HFF-Myc (cell line): ENCODE measurements around the gene DRAM1.

ENCODE experiments used
- DNase-seq: peaks from one replicate; pipeline ENCODE4 v3.0.0-alpha.2; 2011; ENCODE audit warnings: low read depth; ENCODE audit errors: extremely low read depth
- H3K4me3 ChIP-seq: replicated peaks from 2 replicates; pipeline ENCODE4 v1.5.1; 2011; ENCODE audit warnings: low read depth, mild to moderate bottlenecking, control low read depth, low read length
- TF ChIP-seq, protein P1 (sequence below): IDR thresholded peaks from 2 replicates; pipeline ENCODE4 v1.5.1; 2012; ENCODE audit warnings: mild to moderate bottlenecking, low read depth, low read length, control low read depth; ENCODE audit errors: missing control alignments

The DRAM1 gene

DNA sequence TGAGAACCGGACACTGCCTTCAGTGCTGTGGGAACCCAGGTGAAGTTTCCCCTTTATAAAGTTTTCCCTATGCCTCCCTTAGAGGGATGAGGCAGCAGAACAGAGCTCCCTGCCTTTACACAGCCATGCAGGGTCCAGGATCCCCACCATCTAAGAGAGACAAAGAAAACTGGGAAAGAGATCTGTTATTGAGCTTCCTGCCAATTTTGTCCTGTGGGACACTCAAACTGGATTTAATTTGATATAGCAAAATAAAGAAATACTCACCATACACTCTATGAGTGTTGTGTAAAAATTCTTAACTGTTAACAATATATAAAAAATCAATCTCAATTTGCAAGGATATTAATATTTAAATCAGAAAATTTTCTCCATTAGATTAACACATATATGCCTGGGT, 69.9 kb downstream of the DRAM1 start:
- TF ChIP-seq, protein P1, sequence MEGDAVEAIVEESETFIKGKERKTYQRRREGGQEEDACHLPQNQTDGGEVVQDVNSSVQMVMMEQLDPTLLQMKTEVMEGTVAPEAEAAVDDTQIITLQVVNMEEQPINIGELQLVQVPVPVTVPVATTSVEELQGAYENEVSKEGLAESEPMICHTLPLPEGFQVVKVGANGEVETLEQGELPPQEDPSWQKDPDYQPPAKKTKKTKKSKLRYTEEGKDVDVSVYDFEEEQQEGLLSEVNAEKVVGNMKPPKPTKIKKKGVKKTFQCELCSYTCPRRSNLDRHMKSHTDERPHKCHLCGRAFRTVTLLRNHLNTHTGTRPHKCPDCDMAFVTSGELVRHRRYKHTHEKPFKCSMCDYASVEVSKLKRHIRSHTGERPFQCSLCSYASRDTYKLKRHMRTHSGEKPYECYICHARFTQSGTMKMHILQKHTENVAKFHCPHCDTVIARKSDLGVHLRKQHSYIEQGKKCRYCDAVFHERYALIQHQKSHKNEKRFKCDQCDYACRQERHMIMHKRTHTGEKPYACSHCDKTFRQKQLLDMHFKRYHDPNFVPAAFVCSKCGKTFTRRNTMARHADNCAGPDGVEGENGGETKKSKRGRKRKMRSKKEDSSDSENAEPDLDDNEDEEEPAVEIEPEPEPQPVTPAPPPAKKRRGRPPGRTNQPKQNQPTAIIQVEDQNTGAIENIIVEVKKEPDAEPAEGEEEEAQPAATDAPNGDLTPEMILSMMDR, result no peak
- H3K4me3 ChIP-seq, result no peak overlapping the region
- DNase-seq, result no peak

DNA sequence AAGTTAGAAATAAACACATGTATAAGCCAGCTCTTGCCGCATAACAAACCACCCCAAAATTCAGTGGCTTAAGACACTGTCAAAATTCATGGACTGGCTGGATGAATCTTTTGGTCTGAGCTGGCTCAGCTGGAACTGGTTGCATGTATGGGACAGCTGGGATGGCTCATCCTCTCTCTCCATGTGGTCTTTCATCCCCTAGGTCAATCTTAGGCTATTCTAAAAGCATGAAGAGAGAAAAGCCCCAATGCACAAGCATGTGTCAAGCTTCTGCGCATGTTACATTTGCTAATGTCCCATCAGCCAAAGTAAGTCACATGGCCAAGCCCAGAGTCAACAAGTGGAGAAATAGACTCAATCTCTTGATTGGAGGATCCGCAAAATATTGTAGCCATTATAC, 71.0 kb downstream of the DRAM1 start:
- no peak for DNase-seq
- TF ChIP-seq, protein P1, result no peak

DNA sequence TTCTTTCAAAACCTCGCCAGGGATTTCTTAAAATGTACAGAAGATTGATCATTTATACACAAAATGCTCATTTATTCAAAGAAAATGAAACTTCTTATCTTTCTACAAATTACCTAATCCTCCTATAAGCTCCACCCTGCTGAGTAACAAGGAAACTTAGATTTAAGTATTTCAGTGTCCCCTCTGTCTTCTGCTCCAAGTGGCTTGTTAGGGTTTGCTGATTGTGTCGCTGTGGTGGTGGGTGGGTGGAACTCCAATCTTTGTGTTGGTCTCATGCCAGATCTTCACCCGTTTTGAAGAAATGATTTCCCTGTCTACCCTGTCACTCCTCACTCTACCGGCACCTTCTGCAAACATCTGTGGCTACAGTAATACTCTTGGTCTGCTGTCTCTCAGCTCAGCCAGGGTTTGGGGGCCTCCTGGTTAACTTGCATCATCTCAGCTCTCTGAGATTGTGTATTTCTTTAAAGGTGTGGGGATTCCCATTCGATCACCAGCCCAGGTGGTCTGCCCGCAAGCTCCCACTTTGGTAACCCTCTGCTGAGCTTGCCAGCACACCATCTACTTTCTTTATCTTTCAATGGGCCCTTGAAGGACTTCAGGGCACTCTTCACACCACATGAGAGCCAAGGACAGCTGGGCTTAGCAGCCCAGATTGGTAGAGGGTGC, 73.8 kb downstream of the DRAM1 start:
- no peak overlapping the region for H3K4me3 ChIP-seq
- TF ChIP-seq, protein P1, result no peak
- DNase-seq, result no peak

More for the DNA sequence above, 71.0 kb downstream of the DRAM1 start:
- no peak overlapping the region for H3K4me3 ChIP-seq

DNA sequence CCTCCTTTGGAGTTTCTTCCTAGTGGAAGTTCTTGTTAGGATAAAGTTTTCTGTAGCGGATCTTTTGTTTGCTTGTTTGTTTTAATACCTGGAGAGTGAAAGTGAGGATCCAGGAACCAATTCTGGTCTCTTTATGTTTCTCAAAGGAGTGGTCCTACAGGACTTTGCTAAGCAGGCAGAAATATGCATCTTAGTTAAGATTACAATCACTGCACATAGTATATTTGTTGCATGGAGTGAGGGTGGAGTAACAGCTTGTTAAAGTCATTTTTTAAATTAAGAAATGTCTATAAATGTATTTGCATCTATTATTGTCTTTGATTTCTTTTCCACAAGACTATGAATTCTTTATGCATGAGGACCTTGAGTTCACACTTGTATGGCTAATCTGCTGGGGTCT, 76.7 kb downstream of the DRAM1 start:
- no peak for DNase-seq
- TF ChIP-seq, protein P1, result no peak
- no peak overlapping the region for H3K4me3 ChIP-seq

DNA sequence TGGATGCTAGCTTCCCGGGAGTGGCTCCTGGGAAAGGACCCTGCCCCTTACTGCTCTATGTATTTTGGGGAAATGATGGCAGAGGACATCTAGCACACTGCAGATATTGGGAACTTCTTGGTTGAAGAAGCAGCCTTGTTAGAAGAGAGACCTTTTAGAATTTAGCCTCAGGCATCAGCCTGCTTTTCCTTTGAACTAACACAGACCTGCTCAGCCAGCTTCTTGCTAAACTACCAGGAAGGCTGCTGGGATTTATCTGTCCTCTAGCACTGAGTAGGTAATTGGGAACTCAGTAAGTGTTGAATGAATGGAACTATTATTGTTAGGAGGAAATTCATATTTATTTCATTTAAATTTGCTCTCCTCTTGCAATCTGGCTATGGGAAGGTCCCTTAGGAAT, 77.3 kb downstream of the DRAM1 start:
- TF ChIP-seq, protein P1, result no peak
- H3K4me3 ChIP-seq, result no peak overlapping the region
- DNase-seq, result no peak

DNA sequence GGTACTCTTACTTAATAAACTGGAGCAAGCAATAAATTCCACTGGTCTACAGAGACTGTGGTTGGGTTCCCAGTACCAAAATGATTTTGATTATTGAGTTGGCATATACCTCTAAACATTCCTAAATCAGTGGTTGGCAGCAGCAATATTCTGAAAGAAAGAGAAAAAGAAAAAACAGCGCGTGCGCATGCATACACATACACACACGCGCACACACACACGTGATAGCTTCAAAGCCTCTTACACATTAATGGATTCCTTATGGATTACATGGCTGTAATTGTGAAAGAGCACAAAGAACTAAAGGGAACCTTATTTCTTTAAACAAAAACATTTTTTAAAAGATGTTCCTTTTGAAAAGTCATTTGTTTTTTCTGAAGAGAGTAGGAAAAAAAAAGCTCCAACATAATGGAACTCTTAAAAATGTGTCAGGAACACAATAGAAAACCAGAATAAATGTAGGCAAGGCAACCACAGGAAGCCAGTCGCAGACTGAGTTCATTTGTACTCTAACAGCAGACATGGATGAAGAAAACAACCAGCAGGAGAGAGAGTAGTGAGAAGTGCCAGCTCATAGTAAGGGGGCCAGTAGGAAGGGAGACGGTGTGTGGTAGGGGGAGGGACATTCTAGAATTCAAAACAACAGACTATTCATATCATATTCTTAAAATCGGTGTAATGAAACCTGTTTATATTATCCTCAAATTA, 80.0 kb downstream of the DRAM1 start:
- no peak overlapping the region for H3K4me3 ChIP-seq
- TF ChIP-seq, protein P1, result no peak
- DNase-seq, result no peak

DNA sequence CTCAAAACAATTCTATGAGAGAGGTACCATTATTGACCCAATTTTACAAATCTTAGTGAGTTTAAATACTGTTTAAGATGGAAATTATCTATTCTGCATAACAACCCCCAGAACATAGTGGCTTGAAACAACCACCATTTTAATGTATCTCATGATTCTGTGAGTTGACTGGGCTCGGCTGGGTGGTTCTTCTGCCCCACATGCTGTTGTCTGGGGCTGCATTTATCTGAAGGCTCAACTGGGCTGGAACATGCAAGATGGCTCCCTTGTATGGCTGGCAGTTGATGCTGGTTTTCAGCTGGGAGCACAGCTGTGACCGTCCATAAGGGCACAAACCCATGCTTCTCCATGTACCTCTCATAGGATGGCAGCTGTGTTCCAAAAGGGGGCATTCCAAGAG, 82.2 kb downstream of the DRAM1 start:
- TF ChIP-seq, protein P1, result no peak
- H3K4me3 ChIP-seq, result no peak overlapping the region
- no peak for DNase-seq
